ENCODE data around the gene MROH8.
A peak's percentile ranks its signal among the peaks of the same experiment; 100 is the strongest.

The MROH8 gene

GRCh38 chr20:37119356-37120036 lies 59.9 kb downstream of the MROH8 start:
- no peaks in the 10 kb centered on the region for H3K9me3 Mint-ChIP-seq
- no peak overlapping the region for H3K4me3 Mint-ChIP-seq
- no peaks in the 10 kb centered on the region for H3K36me3 Mint-ChIP-seq
- DNase-seq (ENCODE audit: low spot score in 2 of 2) (no peak), ATAC-seq (ENCODE audit: low read depth) (no peak)
- no peaks in the 10 kb centered on the region for H3K4me1 Mint-ChIP-seq
- H3K27me3 Mint-ChIP-seq: no peaks in the 10 kb centered on the region
- H3K27ac Mint-ChIP-seq: no peak overlapping the region

GRCh38 chr20:37114012-37114411 lies 65.3 kb downstream of the MROH8 start:
- H3K36me3 Mint-ChIP-seq: no peaks in the 10 kb centered on the region
- no peaks in the 10 kb centered on the region for H3K4me1 Mint-ChIP-seq
- no peak for ATAC-seq (ENCODE audit: low read depth)
- H3K27ac Mint-ChIP-seq: no peak overlapping the region
- H3K4me3 Mint-ChIP-seq: no peak overlapping the region
- H3K9me3 Mint-ChIP-seq: no peaks in the 10 kb centered on the region
- DNase-seq (ENCODE audit: low spot score in 2 of 2): no peak
- no peaks in the 10 kb centered on the region for H3K27me3 Mint-ChIP-seq

GRCh38 chr20:37111926-37112455 lies 67.4 kb downstream of the MROH8 start:
- no peak for ATAC-seq (ENCODE audit: low read depth)

GRCh38 chr20:37108676-37109075 lies 70.7 kb downstream of the MROH8 start:
- ATAC-seq (ENCODE audit: low read depth) (no peak), DNase-seq (ENCODE audit: low spot score in 2 of 2) (no peak)
- no peak overlapping the region for H3K27ac Mint-ChIP-seq

More at GRCh38 chr20:37111926-37112455, 67.4 kb downstream of the MROH8 start:
- Mint-ChIP-seq H3K27ac (no peak overlapping the region), H3K9me3 (no peaks in the 10 kb centered on the region), H3K4me1 (no peaks in the 10 kb centered on the region), H3K27me3 (no peaks in the 10 kb centered on the region), H3K4me3 (no peak overlapping the region), H3K36me3 (no peaks in the 10 kb centered on the region)
- DNase-seq (ENCODE audit: low spot score in 2 of 2): no peak

GRCh38 chr20:37102571-37102970 lies 76.8 kb downstream of the MROH8 start:
- H3K27ac Mint-ChIP-seq: no peak overlapping the region

More at GRCh38 chr20:37108676-37109075, 70.7 kb downstream of the MROH8 start:
- Mint-ChIP-seq H3K9me3 (no peaks in the 10 kb centered on the region), H3K4me3 (no peak overlapping the region), H3K4me1 (no peaks in the 10 kb centered on the region), H3K27me3 (no peaks in the 10 kb centered on the region), H3K36me3 (no peaks in the 10 kb centered on the region)

GRCh38 chr20:37096415-37097041 lies 82.8 kb downstream of the MROH8 start:
- Mint-ChIP-seq H3K27me3 (no peaks in the 10 kb centered on the region), H3K9me3 (no peaks in the 10 kb centered on the region), H3K4me1 (peaks cover 18% of the 10 kb centered on the region), H3K36me3 (peaks cover 2% of the 10 kb centered on the region), H3K4me3 (peak overlapping the region; percentile 96), H3K27ac (peak overlapping the region; percentile 92)
- ATAC-seq (ENCODE audit: low read depth): no peak
- no peak for DNase-seq (ENCODE audit: low spot score in 2 of 2)

More at GRCh38 chr20:37102571-37102970, 76.8 kb downstream of the MROH8 start:
- H3K36me3 Mint-ChIP-seq: no peaks in the 10 kb centered on the region
- no peaks in the 10 kb centered on the region for H3K9me3 Mint-ChIP-seq
- H3K27me3 Mint-ChIP-seq: no peaks in the 10 kb centered on the region
- no peaks in the 10 kb centered on the region for H3K4me1 Mint-ChIP-seq
- DNase-seq (ENCODE audit: low spot score in 2 of 2) (no peak), ATAC-seq (ENCODE audit: low read depth) (no peak)
- no peak overlapping the region for H3K4me3 Mint-ChIP-seq

GRCh38 chr20:37095599-37096414 lies 83.5 kb downstream of the MROH8 start, which contains the start of gene RBL1:
Gene RBL1, minus strand, starts transcription at chr20:37095997. Its CDS starts 69 bp downstream, at chr20:37095928.
- Mint-ChIP-seq H3K36me3 (peaks cover 4% of the 10 kb centered on the region), H3K4me3 (peak within 1 kb of the TSS; percentile 96), H3K4me1 (peaks cover 18% of the 10 kb centered on the region), H3K9me3 (no peaks in the 10 kb centered on the region), H3K27me3 (no peaks in the 10 kb centered on the region), H3K27ac (peak within 1 kb of the TSS; percentile 92)
- peak; percentile 81 to 88 for DNase-seq (ENCODE audit: low spot score in 2 of 2)
- peak; percentile 88 for ATAC-seq (ENCODE audit: low read depth)

- peak overlapping the region; percentile 96 for H3K4me3 Mint-ChIP-seq
- peak overlapping the region; percentile 92 for H3K27ac Mint-ChIP-seq
- H3K36me3 Mint-ChIP-seq: peaks cover 6% of the 10 kb centered on the region
- H3K9me3 Mint-ChIP-seq: no peaks in the 10 kb centered on the region
- peak; percentile 23 for ATAC-seq (ENCODE audit: low read depth)
- DNase-seq (ENCODE audit: low spot score in 2 of 2): peak in 1 of 2 donors; percentile 3
- no peaks in the 10 kb centered on the region for H3K27me3 Mint-ChIP-seq
- peaks cover 18% of the 10 kb centered on the region for H3K4me1 Mint-ChIP-seq
These were observed 84.2 kb downstream of the MROH8 start for GRCh38 chr20:37095108-37095598.

GRCh38 chr20:37090407-37090806 lies 88.9 kb downstream of the MROH8 start:
- Mint-ChIP-seq H3K4me1 (peaks cover 14% of the 10 kb centered on the region), H3K27ac (no peak overlapping the region), H3K36me3 (peaks cover 12% of the 10 kb centered on the region), H3K27me3 (no peaks in the 10 kb centered on the region), H3K9me3 (no peaks in the 10 kb centered on the region), H3K4me3 (no peak overlapping the region)
- ATAC-seq (ENCODE audit: low read depth): no peak
- no peak for DNase-seq (ENCODE audit: low spot score in 2 of 2)

GRCh38 chr20:37081717-37082289 lies 97.5 kb downstream of the MROH8 start:
- H3K9me3 Mint-ChIP-seq: no peaks in the 10 kb centered on the region
- H3K27me3 Mint-ChIP-seq: no peaks in the 10 kb centered on the region
- ATAC-seq (ENCODE audit: low read depth): peak; percentile 35
- peak in 1 of 2 donors; percentile 8 for DNase-seq (ENCODE audit: low spot score in 2 of 2)
- H3K4me1 Mint-ChIP-seq: peaks cover 3% of the 10 kb centered on the region
- no peak overlapping the region for H3K27ac Mint-ChIP-seq
- no peak overlapping the region for H3K4me3 Mint-ChIP-seq
- peaks cover 8% of the 10 kb centered on the region for H3K36me3 Mint-ChIP-seq

- no peaks in the 10 kb centered on the region for H3K9me3 Mint-ChIP-seq
- DNase-seq (ENCODE audit: low spot score in 2 of 2) (no peak), ATAC-seq (ENCODE audit: low read depth) (no peak)
- no peak overlapping the region for H3K27ac Mint-ChIP-seq
- no peak overlapping the region for H3K4me3 Mint-ChIP-seq
- H3K36me3 Mint-ChIP-seq: peaks cover 7% of the 10 kb centered on the region
- H3K27me3 Mint-ChIP-seq: no peaks in the 10 kb centered on the region
- peaks cover 7% of the 10 kb centered on the region for H3K4me1 Mint-ChIP-seq
These were observed 102.3 kb downstream of the MROH8 start for GRCh38 chr20:37077009-37077408.

GRCh38 chr20:37075932-37076685 lies 103.2 kb downstream of the MROH8 start:
- H3K36me3 Mint-ChIP-seq: peaks cover 7% of the 10 kb centered on the region
- H3K27ac Mint-ChIP-seq: no peak overlapping the region
- ATAC-seq (ENCODE audit: low read depth) (no peak), DNase-seq (ENCODE audit: low spot score in 2 of 2) (no peak)
- H3K27me3 Mint-ChIP-seq: no peaks in the 10 kb centered on the region
- peaks cover 12% of the 10 kb centered on the region for H3K4me1 Mint-ChIP-seq
- no peak overlapping the region for H3K4me3 Mint-ChIP-seq
- no peaks in the 10 kb centered on the region for H3K9me3 Mint-ChIP-seq

Data from memory B cell (primary cell).